ENCODE measurements around the gene KIF26A.

Gene KIF26A

GRCh38 chr14:104151566-104152245 is 13.3 kb downstream of the KIF26A start:
- TF ChIP-seq CREB1 (IDR thresholded peaks at IDR 0.05; ENCODE audit: low read depth), result no peak
- no peak for TF ChIP-seq RAD21 (IDR thresholded peaks at IDR 0.05; ENCODE audit: low read depth)
- no peak for TF ChIP-seq FOXM1 (IDR thresholded peaks at IDR 0.05; ENCODE audit: borderline replicate concordance, low read depth)
- no peak for TF ChIP-seq EP300 (IDR thresholded peaks at IDR 0.05; ENCODE audit: borderline replicate concordance)
- no peak for TF ChIP-seq ZBTB7A (IDR thresholded peaks at IDR 0.05; ENCODE audit: low read depth)
- no peak for TF ChIP-seq CEBPB (IDR thresholded peaks at IDR 0.05)
- no peak for TF ChIP-seq NFIC (IDR thresholded peaks at IDR 0.05)

- TF ChIP-seq CREB1 (IDR thresholded peaks at IDR 0.05; ENCODE audit: low read depth), result no peak
- TF ChIP-seq TAF1 (IDR thresholded peaks at IDR 0.05; ENCODE audit: low read depth), result no peak
- no peak for TF ChIP-seq FOXM1 (IDR thresholded peaks at IDR 0.05; ENCODE audit: borderline replicate concordance, low read depth)
- TF ChIP-seq MAX (IDR thresholded peaks at IDR 0.05), result no peak
- no peak for TF ChIP-seq EGR1 (IDR thresholded peaks at IDR 0.05)
- no peak for TF ChIP-seq REST (IDR thresholded peaks at IDR 0.05; ENCODE audit: low read depth)
- no peak for TF ChIP-seq ZBTB7A (IDR thresholded peaks at IDR 0.05; ENCODE audit: low read depth)
- TF ChIP-seq YY1 (IDR thresholded peaks at IDR 0.05; ENCODE audit: low read depth), result no peak
- no peak for TF ChIP-seq TEAD4 (IDR thresholded peaks at IDR 0.05)
- TF ChIP-seq USF1 (IDR thresholded peaks at IDR 0.05), result no peak
- no peak for TF ChIP-seq EP300 (IDR thresholded peaks at IDR 0.05; ENCODE audit: borderline replicate concordance)
- TF ChIP-seq TCF12 (IDR thresholded peaks at IDR 0.05; ENCODE audit: low read depth), result no peak
These were observed 13.8 kb downstream of the KIF26A start for GRCh38 chr14:104152246-104152575.

GRCh38 chr14:104152686-104153393 is 14.5 kb downstream of the KIF26A start:
- TF ChIP-seq REST (IDR thresholded peaks at IDR 0.05; ENCODE audit: low read depth) (no peak), CREB1 (IDR thresholded peaks at IDR 0.05; ENCODE audit: low read depth) (no peak), ZBTB7A (IDR thresholded peaks at IDR 0.05; ENCODE audit: low read depth) (no peak), EGR1 (IDR thresholded peaks at IDR 0.05) (no peak), YY1 (IDR thresholded peaks at IDR 0.05; ENCODE audit: low read depth) (no peak), TEAD4 (IDR thresholded peaks at IDR 0.05) (no peak), RAD21 (IDR thresholded peaks at IDR 0.05; ENCODE audit: low read depth) (no peak), USF1 (IDR thresholded peaks at IDR 0.05) (no peak), NFIC (IDR thresholded peaks at IDR 0.05) (no peak), TAF1 (IDR thresholded peaks at IDR 0.05; ENCODE audit: low read depth) (no peak), FOXM1 (IDR thresholded peaks at IDR 0.05; ENCODE audit: borderline replicate concordance, low read depth) (no peak), TCF12 (IDR thresholded peaks at IDR 0.05; ENCODE audit: low read depth) (no peak), CEBPB (IDR thresholded peaks at IDR 0.05) (no peak), EP300 (IDR thresholded peaks at IDR 0.05; ENCODE audit: borderline replicate concordance) (no peak)

- TF ChIP-seq CREB1 (IDR thresholded peaks at IDR 0.05; ENCODE audit: low read depth) (no peak), NFIC (IDR thresholded peaks at IDR 0.05) (no peak), EP300 (IDR thresholded peaks at IDR 0.05; ENCODE audit: borderline replicate concordance) (no peak), ZBTB7A (IDR thresholded peaks at IDR 0.05; ENCODE audit: low read depth) (no peak), REST (IDR thresholded peaks at IDR 0.05; ENCODE audit: low read depth) (no peak), MAX (IDR thresholded peaks at IDR 0.05) (no peak)
These were observed 15.9 kb downstream of the KIF26A start for GRCh38 chr14:104154246-104154645.

All from Ishikawa (cell line).